Measurements from ENCODE around the gene SLC25A21.

The SLC25A21 gene

DNA sequence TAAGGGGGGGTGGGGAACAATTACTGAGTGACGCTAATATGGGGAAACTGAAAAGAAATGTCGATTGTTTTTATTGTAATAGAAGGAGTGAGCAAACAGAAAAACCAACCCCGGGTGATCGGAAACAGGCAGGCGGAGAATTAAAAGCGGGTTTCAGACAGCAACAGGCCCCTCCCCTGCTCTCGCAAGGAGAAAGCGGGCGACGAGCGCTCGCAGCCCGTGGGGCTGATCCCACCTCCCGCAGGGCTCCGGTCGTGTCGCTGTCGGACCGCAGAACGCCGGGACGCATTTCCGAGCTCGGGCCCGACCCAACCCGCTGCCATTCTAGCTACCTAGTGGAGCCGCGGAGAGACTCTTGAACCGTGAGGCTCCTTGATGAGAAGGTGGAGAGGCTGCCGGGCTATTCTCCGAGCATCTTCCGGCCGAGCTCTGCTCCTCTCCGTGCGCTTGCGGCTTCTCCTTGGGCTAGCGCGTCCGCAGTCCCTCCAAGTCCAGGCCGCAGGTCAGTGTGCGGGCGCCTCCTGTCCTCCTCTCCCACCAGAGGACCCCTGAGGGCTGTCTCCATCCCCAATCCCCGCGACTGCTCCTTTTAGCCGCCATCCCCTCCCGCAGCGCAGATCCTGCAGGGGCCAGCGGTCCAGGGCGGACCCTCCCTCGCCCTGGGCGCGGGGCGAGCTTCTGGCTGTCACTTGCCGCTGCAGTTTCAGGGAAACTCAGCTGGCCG is 514.8 kb downstream of the SLC25A21 start:
- no peak for DNase-seq

DNA sequence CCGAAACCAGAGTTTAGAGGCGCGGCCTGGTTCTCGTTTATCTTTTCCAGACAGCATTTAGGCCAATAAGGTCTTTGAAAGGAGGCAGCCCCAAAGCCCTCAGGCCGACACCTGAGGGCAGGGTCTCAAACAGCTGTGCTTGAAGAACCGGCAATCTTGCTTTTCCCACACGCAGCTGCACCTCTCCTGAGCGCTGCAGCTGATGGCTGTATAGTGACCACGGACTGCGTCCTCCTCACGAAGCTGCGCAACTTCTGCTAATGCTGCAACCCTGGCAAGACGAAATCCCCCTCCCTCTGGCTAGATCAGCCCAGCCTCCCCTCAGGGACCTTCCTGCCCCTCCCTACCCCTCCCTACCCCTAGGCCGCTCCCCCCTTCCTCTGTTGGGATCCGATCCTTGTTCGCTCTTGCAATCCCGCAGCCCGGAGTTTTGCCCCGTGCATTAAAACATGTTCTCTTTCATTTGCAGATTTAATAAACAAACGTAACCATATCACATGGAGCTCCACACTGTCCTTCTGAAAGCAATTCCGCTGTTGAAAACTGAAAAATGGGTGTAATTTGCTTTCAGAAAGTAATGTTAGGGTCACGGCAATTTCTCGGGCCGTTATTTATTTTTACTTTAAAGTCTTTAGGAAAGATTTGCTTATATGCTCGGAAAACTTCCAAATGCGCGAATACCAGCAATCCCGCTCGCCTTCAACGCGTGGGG is 515.6 kb downstream of the SLC25A21 start:
- no peak for DNase-seq

DNA sequence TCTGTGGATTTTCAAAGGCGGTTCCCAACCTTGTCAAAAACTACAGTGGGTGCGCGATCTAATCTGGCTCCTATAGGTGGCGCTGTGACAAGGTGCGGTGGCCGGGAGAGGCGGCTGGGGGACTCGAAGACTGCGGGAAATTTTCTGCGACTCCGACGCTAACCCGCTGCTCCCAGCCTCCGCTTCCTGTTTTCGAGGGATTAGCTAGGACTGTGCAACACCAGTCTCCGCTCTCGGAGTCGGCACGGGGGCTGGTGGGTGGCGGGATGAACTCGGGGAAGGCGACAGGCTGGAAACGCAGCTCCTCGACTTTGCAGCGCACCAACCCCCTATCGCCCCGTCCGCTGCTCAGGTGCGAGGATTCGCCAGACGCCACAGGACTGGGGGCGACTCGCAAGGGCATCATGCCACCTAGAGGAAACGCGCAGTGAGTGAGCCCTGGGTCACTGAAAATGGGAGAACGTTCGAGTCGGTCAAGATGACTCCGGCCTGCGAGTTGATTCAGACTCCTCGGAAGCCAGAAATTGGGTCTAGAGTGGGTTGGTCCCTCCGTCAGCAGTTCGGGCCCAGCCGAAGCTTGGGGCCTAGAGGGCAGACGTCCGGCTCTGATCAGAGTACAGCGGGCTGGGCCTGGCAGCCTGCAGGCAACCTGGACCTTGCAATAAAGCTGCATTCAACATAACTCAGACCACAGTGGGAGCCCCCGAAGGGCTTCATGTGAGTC is 516.3 kb downstream of the SLC25A21 start:
- DNase-seq, result no peak

DNA sequence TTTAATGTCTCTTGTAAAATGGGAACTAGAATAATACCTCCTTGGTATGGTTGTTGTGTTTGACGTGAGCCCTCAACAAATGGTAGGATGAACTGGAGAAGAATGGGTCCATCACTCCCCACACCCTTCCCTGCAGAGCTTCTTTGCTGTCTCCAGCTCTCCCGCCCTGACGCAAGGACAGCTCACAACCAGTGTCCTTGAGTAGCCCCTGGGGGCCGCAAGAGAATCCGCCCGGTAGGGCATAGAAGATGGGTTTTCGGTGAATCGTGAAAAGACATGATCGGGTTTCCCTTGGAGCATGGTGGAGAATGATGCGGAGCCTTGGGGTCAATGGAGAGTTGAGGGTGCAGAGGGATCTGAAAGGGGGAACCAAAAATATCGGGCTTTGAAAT is 516.8 kb downstream of the SLC25A21 start:
- DNase-seq, result no peak

DNA sequence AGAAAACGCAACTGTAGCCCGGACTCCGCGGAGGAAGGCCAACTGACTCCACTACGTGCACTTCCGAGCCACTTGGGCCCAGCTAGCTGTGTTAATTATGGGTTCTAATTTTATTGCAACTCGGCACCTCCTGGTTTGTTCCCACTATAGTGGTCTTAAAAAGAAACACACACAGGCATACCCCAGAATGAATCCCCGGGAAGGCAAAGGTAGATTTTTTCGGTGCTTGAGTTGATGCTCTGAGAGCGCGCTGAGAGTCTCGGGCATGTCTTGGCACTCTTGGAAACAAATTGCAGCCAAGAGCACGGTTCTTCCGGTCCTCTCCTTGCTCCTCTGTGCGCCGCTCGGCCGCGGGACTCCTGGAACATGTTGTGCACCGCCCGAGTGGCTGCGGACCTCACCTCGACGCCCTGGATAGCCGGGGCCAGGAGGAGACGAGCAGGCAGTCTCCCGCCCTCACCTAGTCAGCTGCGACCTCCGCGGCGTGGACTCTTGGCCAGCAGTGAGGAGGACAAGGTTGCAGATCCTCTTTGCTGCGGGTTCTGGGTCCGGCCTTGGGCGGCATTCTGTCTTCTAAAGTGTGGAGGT is 517.5 kb downstream of the SLC25A21 start:
- no peak for DNase-seq

DNA sequence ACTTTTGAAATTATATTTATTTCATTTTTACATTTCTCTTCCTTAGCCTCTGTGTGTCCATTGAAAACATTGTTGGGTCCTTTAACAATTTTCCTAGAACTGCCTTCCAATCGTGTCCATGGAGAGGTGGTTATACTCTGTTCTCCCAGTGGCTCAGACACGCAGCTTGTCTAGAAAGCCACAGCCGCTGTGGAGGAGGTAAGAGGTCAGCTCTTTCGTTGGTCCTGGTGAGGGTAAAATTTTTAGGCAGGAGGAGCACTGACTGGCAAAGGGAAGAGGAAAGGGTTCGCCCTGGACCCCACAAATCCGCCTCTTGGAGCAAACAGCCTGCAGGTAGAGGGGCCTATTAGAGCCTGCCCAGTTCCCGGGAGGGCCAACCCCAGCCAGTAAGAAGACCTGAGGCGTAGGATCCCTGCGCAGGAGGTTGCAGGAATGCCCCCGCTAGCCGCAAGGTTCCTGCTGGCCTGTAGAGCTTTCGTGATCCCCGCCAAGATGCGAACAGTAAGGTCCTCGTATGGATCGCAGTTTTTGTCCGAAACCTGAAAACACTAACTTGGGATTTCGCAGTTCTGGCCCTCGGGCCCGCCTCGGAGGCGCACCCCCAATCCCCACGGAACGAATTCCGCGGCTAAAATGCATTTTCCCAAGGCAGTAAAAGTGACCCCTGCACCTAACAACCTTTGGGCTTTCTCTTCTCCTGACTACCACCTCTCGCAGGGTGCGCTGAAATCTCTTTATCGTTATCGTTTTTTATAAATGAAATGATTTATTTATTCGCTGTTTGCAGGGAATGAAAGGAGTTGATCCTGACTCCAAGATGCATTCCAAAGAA is 518.2 kb downstream of the SLC25A21 start:
- DNase-seq, result no peak

DNA sequence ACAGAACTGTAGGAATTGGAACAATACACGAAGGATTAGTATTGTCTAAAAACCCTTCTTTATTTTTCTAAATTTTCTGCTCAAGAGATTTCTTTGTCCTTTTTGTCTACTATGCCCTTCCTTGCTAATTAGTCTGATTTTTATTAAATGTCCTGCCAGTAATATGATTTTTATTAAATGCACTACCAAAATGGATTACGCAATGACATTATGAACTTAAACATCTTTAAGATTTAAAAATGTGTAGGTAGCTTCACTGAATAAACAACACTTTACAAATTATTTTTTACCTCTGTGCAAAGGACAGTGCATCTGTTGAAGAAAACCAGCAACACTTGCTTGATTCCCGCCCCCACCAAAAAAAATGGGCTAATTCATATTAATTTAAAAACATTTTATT is 519.0 kb downstream of the SLC25A21 start:
- DNase-seq, result no peak

DNA sequence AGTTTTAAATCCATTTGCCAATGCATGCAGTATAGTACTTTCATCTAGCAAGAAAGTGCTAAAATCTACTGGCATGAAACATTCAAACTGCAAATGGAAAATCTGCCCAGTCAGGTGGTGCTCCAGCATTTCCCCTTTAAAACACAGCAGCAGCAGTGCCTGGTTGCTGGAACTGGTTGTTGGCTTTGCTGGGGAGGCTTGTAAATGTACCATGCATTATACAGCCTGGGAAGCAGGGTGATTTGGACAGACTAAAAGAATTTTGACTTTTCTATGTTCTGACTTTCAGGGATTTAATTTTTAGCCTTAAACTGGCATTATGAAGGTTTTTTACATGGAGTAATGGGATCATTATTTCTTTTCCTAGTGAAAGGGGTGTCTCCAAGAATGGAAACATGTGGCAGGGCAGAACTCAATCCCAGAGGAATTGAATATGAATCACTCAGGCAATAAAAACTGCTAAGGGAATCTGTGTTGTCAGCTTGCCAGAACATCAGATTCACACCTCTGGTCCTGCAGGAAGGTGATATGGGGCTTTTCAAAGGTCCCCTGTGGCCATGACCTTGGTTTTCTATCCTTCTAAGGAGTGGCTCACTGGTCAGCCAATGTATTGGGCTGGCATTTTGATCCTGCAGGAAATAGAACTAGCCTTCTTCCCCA is 519.7 kb downstream of the SLC25A21 start:
- DNase-seq, result no peak

DNA sequence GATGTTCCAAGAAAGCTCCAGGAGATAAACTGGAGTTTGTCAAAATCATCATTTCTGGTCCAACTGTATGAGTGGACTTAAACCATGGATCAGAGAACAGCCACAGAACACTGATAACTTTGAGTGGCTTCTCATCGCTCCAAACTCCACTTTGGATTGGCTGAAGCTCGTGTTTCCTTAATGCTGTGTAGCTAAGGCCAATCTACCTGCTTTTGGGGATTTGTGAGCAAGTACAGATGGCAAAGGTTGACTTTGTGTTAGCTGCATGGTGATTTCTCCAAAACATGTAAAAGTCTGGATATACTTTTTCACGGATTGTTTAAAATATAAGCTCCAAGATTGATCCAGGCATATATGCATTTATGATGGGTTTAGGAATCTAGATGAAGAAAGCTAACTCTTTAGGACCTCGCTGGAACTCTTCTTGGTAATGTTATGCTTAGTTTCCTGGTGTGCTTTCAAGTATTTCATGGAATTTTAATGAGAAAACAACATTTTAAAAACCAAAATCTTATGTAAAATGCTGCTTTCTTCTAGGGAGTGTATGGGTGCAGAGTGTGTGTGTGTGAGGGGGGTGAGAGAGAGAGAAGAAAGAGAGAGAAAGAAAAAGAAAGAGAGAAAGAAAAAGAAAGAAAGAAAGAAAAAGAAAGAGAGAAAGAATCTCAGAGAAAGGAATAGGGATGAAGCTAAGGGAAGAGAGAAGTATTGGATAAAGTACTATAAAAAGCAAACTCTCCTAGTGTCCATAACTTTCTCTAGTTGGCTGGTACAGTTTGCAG is 522.3 kb downstream of the SLC25A21 start:
- no peak for DNase-seq

DNA sequence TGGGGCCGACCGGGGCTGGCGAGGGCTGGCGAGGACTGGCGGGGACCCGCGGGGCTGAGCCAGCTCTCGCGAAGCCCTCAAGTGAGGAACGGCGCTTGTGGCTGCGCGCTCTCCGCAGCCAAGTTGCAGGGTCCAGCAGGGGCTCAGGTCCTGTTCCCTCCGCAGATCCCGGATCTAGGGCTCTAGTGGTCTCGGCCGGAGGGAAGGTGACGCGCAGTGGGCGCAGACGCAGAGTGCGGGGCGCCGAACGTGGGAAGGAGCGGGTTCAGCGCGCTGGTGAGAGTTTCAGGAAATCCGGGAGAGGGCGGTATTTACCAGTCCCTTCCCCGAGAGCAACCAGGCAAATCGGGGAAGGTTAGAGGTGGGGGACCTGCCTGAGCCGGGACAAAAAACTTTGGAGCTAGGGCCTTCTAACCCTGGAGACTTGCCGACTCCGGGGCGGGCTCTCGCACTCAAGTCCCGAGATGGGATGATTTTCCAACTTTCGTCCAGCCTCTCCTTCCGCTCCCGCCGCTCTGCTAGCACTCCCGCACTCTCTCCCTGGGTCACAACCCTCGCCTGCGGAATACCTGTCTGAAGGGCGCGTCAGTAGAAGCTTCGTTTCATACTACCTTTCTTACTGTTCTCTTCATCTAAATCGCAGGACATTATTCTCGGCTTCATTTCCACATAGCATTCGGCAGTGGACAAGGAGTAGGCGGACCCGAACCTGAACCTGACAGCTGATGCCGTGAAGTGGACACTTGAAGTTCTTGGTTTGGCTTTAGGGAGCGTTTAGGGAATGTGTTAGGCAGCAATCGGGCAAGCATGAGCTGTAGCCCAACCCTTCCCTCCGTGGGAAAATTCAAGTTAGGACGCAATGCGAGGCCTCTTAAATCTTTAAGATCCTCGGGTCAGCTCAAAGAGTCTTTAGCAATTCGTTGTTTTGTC is 524.3 kb downstream of the SLC25A21 start:
- DNase-seq, result no peak

DNA sequence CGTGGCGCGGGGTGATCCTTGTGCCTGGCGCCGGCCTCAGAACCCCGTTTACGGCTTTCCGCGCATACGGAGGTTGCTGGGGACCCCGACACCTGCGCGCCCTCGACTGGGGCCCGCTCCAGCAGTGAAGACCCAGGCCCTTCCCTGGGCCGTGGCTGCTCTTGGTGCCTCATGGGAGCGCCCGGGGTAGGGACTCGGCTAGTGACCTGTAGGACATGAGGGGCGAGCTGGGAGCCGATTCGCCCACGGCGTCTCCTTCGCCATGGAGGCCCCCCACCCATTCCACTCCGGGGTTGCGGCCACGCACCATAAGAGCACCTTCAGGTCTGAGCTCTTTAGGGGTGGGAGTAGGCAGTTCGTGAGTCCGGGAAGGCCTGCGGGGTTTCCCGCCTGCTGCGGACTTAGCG is 525.0 kb downstream of the SLC25A21 start:
- DNase-seq, result no peak

DNA sequence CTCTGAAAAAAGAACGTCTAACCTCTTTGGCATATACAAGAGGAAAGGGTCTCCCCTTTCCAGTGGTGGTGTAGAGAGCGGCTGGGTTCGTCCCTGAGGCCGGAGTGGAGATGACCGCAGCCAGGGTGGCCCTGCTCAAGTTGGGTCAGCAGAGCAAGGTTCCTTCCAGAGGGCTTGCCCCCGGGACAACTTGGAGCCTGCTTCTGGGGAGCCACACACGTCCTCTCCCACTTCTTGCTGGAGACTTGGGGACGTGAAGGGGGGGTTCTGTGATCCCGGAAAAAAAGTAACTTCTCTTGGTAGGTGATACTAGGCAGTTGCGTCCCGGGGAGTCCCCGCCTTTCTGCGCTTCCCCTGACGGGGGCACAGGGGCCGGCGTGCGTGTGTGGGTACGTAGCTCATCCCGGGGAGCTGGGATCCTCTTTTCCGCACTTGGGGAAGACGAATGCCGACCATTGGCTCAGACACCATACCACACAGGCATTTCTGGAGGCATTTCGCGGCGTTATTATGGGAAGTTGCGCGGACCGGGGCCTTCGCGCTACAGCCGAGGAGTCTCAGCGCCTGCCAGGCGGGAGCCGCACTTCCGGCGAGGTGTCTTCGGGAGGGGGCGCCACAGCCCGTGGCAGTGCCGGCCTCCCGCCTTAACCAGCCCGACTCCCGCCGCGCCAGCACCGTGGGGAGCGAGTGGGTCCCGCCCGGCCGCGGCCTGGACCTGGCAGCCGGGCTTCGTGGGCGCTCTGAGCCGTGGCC is 525.6 kb downstream of the SLC25A21 start:
- DNase-seq, result no peak

DNA sequence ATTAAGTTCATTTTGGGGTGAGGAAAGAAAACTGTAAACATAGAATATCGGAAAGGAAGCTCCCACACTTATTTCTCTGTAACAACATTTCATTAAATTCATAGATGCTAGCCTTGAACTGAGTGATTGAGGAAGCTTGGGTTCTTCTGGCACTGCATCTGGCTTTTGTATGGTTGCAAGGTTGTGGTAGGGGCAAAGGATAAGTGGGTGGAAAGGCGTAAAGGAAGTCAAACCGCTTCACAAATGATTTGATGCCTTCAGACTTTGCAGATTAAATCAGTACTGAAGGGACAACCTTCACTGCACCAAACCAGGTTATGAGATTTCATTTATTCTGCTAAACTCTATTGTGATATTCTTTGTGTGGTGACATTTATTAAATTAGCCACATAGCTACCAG is 538.8 kb downstream of the SLC25A21 start:
- no peak for DNase-seq
